NCI-H1930 (cell line): Measurements from ENCODE around the gene GPX8.

Experiments
- DNase-seq, 2 experiments: peaks; one replicate each; lab custom pipeline; 2025; lab: John Stamatoyannopoulos, UW

Gene GPX8

GRCh38 chr5:55172937-55173686, 13.1 kb downstream of the GPX8 start, which contains the start of gene CDC20B:
Gene CDC20B (minus strand): TSS chr5:55173177. CDS start chr5:55173000, 177 bp downstream.
- peak; percentile 44 to 65 for DNase-seq

- no peak for DNase-seq
These were observed 13.8 kb downstream of the GPX8 start for GRCh38 chr5:55173687-55174230.

- DNase-seq, result no peak
These were observed 15.8 kb downstream of the GPX8 start for GRCh38 chr5:55175781-55176175.

GRCh38 chr5:55176176-55176818, 16.3 kb downstream of the GPX8 start:
- peak; percentile 40 to 44 for DNase-seq

- no peak for DNase-seq
These were observed 17.1 kb downstream of the GPX8 start for GRCh38 chr5:55177078-55177477.

GRCh38 chr5:55180016-55180415, 20.0 kb downstream of the GPX8 start:
- DNase-seq, result no peak

GRCh38 chr5:55187370-55187769, 27.4 kb downstream of the GPX8 start:
- DNase-seq, result no peak

GRCh38 chr5:55188656-55189540, 28.9 kb downstream of the GPX8 start:
- DNase-seq, result peak; percentile 17 to 32

- DNase-seq, result no peak
These were observed 31.2 kb downstream of the GPX8 start for GRCh38 chr5:55191165-55191564.

GRCh38 chr5:55205001-55205400, 45.0 kb downstream of the GPX8 start:
- DNase-seq, result no peak

- DNase-seq, result no peak
These were observed 51.4 kb downstream of the GPX8 start for GRCh38 chr5:55211184-55211874.
